ENCODE data around the gene COMT. TPM values are rescaled to one million over a fixed set of nuclear protein-coding genes. Genes with fewer than 3 reads are reported as not detected.
A peak's percentile ranks its signal among the peaks of the same experiment; 100 is the strongest.

COMT gene
- polyA plus RNA-seq, 1 experiment = 79.4 TPM

GRCh38 chr22:19958083-19959042 is 16.8 kb downstream of the COMT start:
- no peak for DNase-seq (ENCODE audit: low read depth, low spot score)
- H3K9me3 ChIP-seq (ENCODE audit: control insufficient read depth, insufficient read depth, low read length) = no peaks in the 10 kb centered on the region; the same call in 1 of the 2 replicates
- no peak overlapping the region for H3K4me3 ChIP-seq (ENCODE audit: low read depth, low read length)
- no peak overlapping the region for H3K27ac ChIP-seq (ENCODE audit: low read depth, low read length)
- ChIA-PET CTCF (interaction anchor here (0.6 to 2.3 kb wide), 9 partner anchors 10 to 228 kb away, joined by 3 to 24 read pairs (median 4); no protein-coding TSS in a partner anchor), POLR2A (interaction anchor here (0.6 kb wide), 1 partner anchor 42 kb away, joined by 6 read pairs; no protein-coding TSS in a partner anchor)
- no peak for TF ChIP-seq CTCF (IDR thresholded peaks at IDR 0.05; ENCODE audit: low read depth, low read length)
- no peaks in the 10 kb centered on the region for H3K27me3 ChIP-seq (ENCODE audit: control insufficient read depth, insufficient read depth, low read length)

- TF ChIP-seq CTCF (IDR thresholded peaks at IDR 0.05; ENCODE audit: low read depth, low read length) = no peak
- ChIA-PET POLR2A (interaction anchor here (0.6 kb wide), 2 partner anchors 41 to 67 kb away, joined by 3 to 6 read pairs; no protein-coding TSS in a partner anchor), CTCF (interaction anchor here (0.6 to 2.3 kb wide), 6 partner anchors 11 to 229 kb away, joined by 3 to 24 read pairs (median 3); no protein-coding TSS in a partner anchor)
- DNase-seq (ENCODE audit: low read depth, low spot score) = no peak
- Histone ChIP-seq H3K9me3 (ENCODE audit: control insufficient read depth, insufficient read depth, low read length) (no peaks in the 10 kb centered on the region; the same call in 1 of the 2 replicates), H3K27ac (ENCODE audit: low read depth, low read length) (no peak overlapping the region), H3K4me3 (ENCODE audit: low read depth, low read length) (0 out of 2 replicates have a peak overlapping the region, but pooled peaks have one; percentile 13), H3K27me3 (ENCODE audit: control insufficient read depth, insufficient read depth, low read length) (no peaks in the 10 kb centered on the region)
These were observed 17.5 kb downstream of the COMT start for GRCh38 chr22:19959043-19959586.

GRCh38 chr22:19959587-19960490 is 18.3 kb downstream of the COMT start:
- no peak overlapping the region for H3K27ac ChIP-seq (ENCODE audit: low read depth, low read length)
- ChIA-PET POLR2A (interaction anchor here (0.6 kb wide), 1 partner anchor 68 kb away, joined by 3 read pairs; no protein-coding TSS in a partner anchor), CTCF (interaction anchor here (2.3 kb wide), 1 partner anchor 12 kb away, joined by 24 read pairs; no protein-coding TSS in a partner anchor)
- no peak overlapping the region for H3K4me3 ChIP-seq (ENCODE audit: low read depth, low read length)
- no peak for TF ChIP-seq CTCF (IDR thresholded peaks at IDR 0.05; ENCODE audit: low read depth, low read length)
- no peaks in the 10 kb centered on the region for H3K27me3 ChIP-seq (ENCODE audit: control insufficient read depth, insufficient read depth, low read length)
- no peaks in the 10 kb centered on the region; the same call in 1 of the 2 replicates for H3K9me3 ChIP-seq (ENCODE audit: control insufficient read depth, insufficient read depth, low read length)
- no peak for DNase-seq (ENCODE audit: low read depth, low spot score)

- DNase-seq (ENCODE audit: low read depth, low spot score) = no peak
- TF ChIP-seq CTCF (IDR thresholded peaks at IDR 0.05; ENCODE audit: low read depth, low read length) = no peak
- ChIA-PET CTCF (no interaction called here), POLR2A (no interaction called here)
- no peak overlapping the region for H3K27ac ChIP-seq (ENCODE audit: low read depth, low read length)
- H3K4me3 ChIP-seq (ENCODE audit: low read depth, low read length) = no peak overlapping the region
- no peaks in the 10 kb centered on the region; the same call in 1 of the 2 replicates for H3K9me3 ChIP-seq (ENCODE audit: control insufficient read depth, insufficient read depth, low read length)
- no peaks in the 10 kb centered on the region for H3K27me3 ChIP-seq (ENCODE audit: control insufficient read depth, insufficient read depth, low read length)
These were observed 19.1 kb downstream of the COMT start for GRCh38 chr22:19960491-19961200.
